Stimulated activated CD4-positive, alpha-beta T cell treated with anti-CD3 and anti-CD28 coated beads, Interleukin-2, amount 100 ng/mL, for 4 hours (primary cell): ENCODE results near the gene OR2C3.
A peak's percentile ranks its signal among the peaks of the same experiment; 100 is the strongest.
"Not testable (repeated sequence)": the region's sequence is repeated elsewhere in the genome, so short reads cannot be mapped to it uniquely, and the experiment has no call there.

Source experiments
- DNase-seq: peaks from one replicate; pipeline ENCODE4 v3.0.0-alpha.2; 2020; ENCODE audit warnings: low read depth

OR2C3 gene

GRCh38 chr1:247517795-247518612 lies 18.2 kb downstream of the OR2C3 start:
- no peak for DNase-seq

GRCh38 chr1:247506831-247507230 lies 29.4 kb downstream of the OR2C3 start:
- no peak for DNase-seq

- DNase-seq, result no peak
These were observed 35.4 kb downstream of the OR2C3 start for GRCh38 chr1:247500865-247501264.

- DNase-seq, result no peak
These were observed 39.5 kb downstream of the OR2C3 start for GRCh38 chr1:247496581-247497285.

- DNase-seq, result no peak
These were observed 41.5 kb downstream of the OR2C3 start for GRCh38 chr1:247494767-247495166.

- DNase-seq, result no peak
These were observed 43.1 kb downstream of the OR2C3 start for GRCh38 chr1:247493106-247493505.

GRCh38 chr1:247491328-247491727 lies 44.9 kb downstream of the OR2C3 start:
- DNase-seq, result no peak

- DNase-seq, result peak; percentile 11
These were observed 49.2 kb downstream of the OR2C3 start for GRCh38 chr1:247487057-247487456.

- DNase-seq, result no peak
These were observed 53.5 kb downstream of the OR2C3 start for GRCh38 chr1:247482747-247483146.

- not testable (repeated sequence) for DNase-seq
These were observed 59.7 kb downstream of the OR2C3 start for GRCh38 chr1:247476328-247477058.

GRCh38 chr1:247475793-247476192 lies 60.4 kb downstream of the OR2C3 start:
- no peak for DNase-seq
